ENCODE measurements around the gene LLPH.
A peak's percentile ranks its signal among the peaks of the same experiment; 100 is the strongest.
"Not testable (repeated sequence)": the region's sequence is repeated elsewhere in the genome, so short reads cannot be mapped to it uniquely, and the experiment has no call there.

Gene LLPH

GRCh38 chr12:66130267-66131066, at the start of gene LLPH:
Gene LLPH (minus strand): TSS chr12:66130750. CDS start chr12:66129106, 1,644 bp downstream.
- DNase-seq (ENCODE audit: low read depth) = peak; percentile 77

DNA sequence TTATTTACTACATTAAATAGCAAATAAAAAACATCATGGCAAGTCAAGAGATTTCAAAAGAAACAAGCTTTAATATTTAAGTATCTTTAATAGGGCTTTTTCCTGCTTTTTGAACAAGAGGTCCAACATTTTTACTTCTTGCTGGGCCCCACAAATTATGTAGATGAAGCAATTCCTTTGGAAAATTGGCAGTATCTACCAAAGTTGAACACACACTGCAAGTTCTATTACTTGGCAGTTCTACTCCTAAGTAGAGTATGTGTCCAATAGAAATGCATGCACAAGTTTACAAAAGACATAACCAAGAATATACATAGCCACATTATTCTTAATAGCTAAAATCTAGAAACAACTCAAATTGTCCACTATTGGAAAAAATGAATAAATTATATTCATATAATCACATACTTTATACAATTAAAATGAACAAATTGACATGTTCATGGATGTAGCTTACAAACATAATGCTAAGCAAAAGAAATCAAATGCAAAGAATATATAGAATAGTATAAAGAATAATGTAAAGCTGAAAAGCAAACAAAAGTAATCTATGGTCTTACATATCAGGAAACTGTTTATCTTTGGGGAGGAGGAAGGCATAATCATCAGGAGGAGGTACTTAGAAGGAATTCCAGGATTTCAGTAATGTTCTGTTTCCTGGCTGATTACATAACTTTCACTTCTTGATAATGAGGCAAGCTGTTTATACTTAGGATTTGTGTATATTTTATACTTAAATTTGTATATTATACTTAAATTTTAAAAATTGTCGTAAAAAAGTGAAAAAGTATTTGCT, 45.8 kb upstream of the LLPH start:
- DNase-seq (ENCODE audit: low read depth) = no peak

- not testable (repeated sequence) for DNase-seq (ENCODE audit: low read depth)
Observed at GRCh38 chr12:66174391-66175325, 44.1 kb upstream of the LLPH start.

DNA sequence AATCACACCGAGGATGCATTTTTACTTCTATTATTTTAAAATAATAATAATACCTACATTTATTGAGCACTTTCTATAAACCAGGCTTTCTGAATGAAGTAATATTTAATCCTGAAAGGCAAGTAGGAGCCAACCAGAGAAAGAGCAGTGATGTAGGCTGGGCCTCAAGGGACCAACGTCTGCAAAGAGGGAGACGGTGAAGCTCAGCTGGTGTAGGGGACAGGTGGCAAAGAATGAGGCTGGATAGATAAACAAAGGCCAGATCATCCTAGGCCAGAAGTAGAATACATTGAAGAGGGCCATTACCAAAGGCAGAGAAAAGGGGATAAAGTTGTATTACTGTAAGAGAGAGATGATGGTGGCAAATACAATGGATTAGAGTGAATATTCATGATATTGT, 40.1 kb upstream of the LLPH start:
- DNase-seq (ENCODE audit: low read depth) = no peak

DNA sequence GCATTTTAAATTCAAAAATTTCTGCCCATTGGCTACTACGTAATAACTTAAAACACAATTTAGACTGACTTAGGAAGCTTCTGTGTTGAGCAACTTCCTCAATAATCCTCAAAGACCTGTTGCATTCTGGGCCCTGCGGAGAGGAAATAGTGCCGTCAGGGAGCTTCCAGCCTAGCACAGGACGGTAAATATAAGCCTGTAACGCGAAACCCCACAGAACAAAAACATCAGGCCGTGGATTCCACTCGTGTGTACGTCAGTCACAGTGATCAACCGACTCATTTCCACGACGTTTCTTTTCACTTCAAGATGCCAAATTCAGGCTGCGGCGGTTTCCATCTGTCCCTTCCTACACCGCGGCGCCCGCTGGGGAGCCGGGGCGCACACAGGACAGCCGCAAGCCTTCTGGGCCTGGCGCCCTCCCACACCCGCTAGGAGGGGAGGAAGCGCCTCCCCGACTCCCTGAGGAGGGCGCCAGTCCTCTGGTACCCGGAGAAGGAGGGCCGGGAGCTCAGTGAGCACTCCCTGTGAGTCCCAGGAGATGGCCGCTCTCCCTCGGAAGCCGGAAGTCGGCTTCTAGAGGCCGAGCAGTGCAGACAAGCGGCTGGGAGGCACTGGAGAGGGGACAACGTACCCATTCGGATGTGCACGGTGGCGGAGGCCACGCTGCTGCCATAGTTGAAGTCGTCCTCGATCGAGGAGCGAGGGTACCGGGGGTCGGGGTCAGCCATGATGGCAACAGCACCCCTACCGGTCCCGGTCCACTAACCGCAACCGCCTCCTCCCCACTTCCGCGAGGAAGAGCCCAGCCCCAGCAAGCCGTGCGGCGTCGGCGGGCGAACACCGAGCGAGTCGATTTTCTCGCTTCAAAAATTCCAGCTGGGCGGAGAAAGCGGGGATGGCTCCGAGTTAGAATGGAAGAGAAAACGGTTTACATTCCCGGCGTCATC, 38.9 kb upstream of the LLPH start, which contains the start of gene TMBIM4:
TMBIM4 (minus strand) TSS at position 776 of the 950 bp plus-strand sequence; CDS start at position 731, 45 bp downstream.
- DNase-seq (ENCODE audit: low read depth) = peak; percentile 78

GRCh38 chr12:66168410-66168809, 37.9 kb upstream of the LLPH start:
- no peak for DNase-seq (ENCODE audit: low read depth)

DNA sequence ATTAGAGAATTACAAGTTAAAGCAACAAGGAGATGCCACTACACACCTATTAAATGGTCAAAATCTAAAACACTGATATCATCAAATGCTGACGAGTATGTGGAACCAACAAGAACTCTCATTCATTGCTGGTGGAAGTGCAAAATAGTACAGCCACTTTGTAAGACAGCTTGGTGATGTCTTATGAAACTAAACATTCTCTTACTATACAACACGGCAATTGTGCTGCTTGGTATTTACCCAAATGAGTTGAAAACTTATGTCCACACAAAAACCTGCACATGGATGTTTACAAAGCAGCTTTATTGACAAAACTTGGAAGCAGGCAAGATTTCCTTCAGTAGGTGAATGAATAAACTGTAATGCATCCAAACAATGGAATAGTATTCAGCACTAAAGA, 36.0 kb upstream of the LLPH start:
- no peak for DNase-seq (ENCODE audit: low read depth)

- DNase-seq (ENCODE audit: low read depth) = no peak
Observed at GRCh38 chr12:66165141-66165540, 34.6 kb upstream of the LLPH start.

- DNase-seq (ENCODE audit: low read depth) = no peak
Observed at GRCh38 chr12:66164349-66164821, 33.8 kb upstream of the LLPH start.

GRCh38 chr12:66163289-66163688, 32.7 kb upstream of the LLPH start:
- no peak for DNase-seq (ENCODE audit: low read depth)

DNA sequence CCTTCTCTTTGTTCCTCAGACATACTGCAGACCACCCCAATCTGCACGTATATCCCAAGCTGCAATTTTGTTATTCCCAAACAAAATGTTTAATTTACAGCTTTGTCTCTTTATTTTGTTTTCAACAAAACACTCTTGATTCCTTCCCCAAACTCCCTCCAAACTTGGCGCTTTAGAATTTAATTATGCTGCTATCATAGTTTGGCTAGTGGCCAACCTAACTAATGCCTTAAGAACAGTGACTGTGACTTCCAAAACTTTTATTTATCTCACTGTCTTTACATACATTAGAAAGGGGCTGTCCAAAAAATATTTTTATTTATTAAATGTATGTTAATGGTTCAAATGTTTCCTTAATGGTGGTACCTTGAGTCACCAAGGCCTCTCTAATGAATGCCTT, 32.2 kb upstream of the LLPH start:
- DNase-seq (ENCODE audit: low read depth) = no peak

DNA sequence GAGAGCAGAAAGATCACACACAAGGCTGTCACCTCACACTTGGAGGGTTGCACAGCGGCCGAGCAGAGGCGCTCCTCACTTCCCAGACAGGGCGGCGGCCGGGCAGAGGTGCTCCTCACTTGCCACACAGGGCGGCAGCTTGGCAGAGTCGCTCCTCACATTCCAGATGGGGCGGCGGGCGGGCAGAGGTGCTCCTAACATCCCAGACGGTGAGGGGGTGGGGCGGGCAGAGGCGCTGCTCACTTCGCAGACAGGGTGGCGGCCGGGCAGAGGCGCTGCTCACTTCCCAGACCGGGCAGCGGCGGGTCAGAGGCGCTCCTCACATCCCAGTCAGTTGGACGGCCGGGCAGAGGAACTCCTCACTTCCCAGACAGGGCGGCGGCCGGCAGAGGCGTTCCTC, 30.2 kb upstream of the LLPH start:
- DNase-seq (ENCODE audit: low read depth) = no peak

DNA sequence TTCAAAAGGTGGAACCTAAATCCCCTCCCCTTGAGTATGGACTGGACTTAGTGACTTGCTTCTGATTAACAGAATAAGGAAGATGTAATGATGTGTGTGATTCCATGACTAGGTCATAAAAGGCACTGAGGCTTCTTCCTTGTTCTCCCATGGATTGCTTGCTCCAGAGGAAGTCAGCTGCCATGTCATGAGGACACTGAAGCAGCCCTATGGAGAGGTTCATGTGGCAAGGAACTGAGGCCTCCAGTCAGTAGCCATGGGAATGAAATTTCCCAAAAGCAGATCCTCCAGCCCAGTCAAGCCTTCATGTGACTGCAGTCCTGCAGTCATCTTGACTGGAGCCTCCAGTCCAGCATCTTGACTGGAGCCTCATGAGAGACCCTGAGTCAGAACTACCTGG, 28.6 kb upstream of the LLPH start:
- DNase-seq (ENCODE audit: low read depth) = no peak

- DNase-seq (ENCODE audit: low read depth) = no peak
Observed at GRCh38 chr12:66156654-66157053, 26.1 kb upstream of the LLPH start.

GRCh38 chr12:66154776-66155175, 24.2 kb upstream of the LLPH start:
- no peak for DNase-seq (ENCODE audit: low read depth)

- no peak for DNase-seq (ENCODE audit: low read depth)
Observed at GRCh38 chr12:66152732-66153131, 22.2 kb upstream of the LLPH start.

GRCh38 chr12:66149702-66150398, 19.3 kb upstream of the LLPH start:
- DNase-seq (ENCODE audit: low read depth) = no peak

DNA sequence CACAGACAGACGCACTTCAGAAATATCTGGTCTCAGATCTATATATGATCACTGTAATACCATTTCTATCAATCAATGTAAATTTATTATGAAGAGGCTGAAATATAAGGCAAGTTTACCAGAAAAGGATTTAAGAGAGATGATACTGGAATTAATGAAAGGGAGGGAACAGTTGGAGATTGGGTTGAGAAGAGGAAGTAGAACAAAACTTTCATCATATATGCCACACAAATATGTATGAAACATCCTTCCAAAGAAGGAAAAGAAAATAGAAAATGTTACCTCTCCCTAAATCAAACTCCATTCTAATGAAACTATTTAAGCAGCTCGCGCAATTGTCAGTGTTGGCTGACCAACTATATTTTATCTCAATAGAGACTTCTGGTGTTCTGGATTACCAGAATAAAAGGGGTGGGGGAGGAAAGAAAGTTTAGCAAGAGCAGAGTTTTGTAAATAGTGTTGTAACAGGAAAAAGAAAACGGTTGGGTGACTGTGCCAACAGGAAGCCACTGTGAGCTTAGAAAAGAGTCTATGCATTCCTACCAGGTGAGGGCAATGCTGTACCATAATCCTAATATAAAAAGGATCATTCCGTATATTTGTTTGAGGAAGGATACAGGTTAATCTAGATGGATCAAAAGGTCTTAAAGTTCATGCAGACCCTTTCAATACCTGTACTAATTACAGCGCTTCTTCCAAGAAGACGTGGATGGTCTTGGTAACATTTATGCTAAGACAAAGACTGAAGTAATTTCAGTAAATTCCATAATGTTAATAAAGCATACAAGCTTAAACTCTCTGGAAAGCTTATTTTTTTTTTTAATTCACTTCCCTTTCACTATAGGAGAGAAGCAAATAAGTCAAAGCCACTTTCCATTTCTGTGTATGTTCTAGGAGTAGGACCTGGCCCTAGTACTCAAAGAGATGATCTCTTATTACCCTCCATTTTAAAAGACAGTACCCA, 14.5 kb upstream of the LLPH start:
- no peak for DNase-seq (ENCODE audit: low read depth)

- no peak for DNase-seq (ENCODE audit: low read depth)
Observed at GRCh38 chr12:66143868-66144267, 13.3 kb upstream of the LLPH start.
